ENCODE measurements around the gene KRTAP4-2. TPM values are rescaled to one million over a fixed set of nuclear protein-coding genes. Genes with fewer than 3 reads are reported as not detected.
A peak's percentile ranks its signal among the peaks of the same experiment; 100 is the strongest.
"Not testable (repeated sequence)": the region's sequence is repeated elsewhere in the genome, so short reads cannot be mapped to it uniquely, and the experiment has no call there.

Gene KRTAP4-2
- total RNA-seq, 1 donor from 2014 or later = not detected

DNA sequence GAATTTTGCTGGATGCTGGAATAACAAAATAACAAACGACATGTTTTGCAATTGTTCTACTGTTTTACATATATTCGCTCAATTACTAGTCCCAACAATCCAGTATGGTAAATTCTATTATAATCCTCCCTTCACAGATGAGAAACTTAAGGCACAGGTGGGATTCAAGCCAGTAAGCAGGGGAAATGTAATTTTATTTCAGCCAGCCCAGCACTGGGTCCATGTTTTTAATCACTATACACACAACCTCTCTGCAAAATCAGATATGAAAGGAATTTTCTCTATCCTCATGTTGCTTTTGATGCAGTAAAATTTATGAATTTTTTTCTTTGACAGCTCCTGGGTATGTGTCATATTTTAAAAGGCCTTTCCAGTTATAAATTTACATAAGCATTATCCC is 32.8 kb downstream of the KRTAP4-2 start:
- H3K27ac ChIP-seq = no peak overlapping the region
- TF ChIP-seq, protein P1, sequence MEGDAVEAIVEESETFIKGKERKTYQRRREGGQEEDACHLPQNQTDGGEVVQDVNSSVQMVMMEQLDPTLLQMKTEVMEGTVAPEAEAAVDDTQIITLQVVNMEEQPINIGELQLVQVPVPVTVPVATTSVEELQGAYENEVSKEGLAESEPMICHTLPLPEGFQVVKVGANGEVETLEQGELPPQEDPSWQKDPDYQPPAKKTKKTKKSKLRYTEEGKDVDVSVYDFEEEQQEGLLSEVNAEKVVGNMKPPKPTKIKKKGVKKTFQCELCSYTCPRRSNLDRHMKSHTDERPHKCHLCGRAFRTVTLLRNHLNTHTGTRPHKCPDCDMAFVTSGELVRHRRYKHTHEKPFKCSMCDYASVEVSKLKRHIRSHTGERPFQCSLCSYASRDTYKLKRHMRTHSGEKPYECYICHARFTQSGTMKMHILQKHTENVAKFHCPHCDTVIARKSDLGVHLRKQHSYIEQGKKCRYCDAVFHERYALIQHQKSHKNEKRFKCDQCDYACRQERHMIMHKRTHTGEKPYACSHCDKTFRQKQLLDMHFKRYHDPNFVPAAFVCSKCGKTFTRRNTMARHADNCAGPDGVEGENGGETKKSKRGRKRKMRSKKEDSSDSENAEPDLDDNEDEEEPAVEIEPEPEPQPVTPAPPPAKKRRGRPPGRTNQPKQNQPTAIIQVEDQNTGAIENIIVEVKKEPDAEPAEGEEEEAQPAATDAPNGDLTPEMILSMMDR (IDR thresholded peaks at IDR 0.05) = no peak
- no peaks in the 10 kb centered on the region for H3K36me3 ChIP-seq
- intact Hi-C loops (cut with DNase I) = no loop called here
- DNase-seq = no peak
- H3K27me3 ChIP-seq (ENCODE audit: low read depth) = no peaks in the 10 kb centered on the region
- H3K4me3 ChIP-seq = no peak overlapping the region
- peaks cover 14% of the 10 kb centered on the region for H3K9me3 ChIP-seq
- ATAC-seq = no peak
- no peaks in the 10 kb centered on the region for H3K4me1 ChIP-seq

GRCh38 chr17:41144846-41145245 is 33.2 kb downstream of the KRTAP4-2 start:
- intact Hi-C loops (cut with DNase I) = no loop called here
- no peak overlapping the region for H3K27ac ChIP-seq
- no peak overlapping the region for H3K4me3 ChIP-seq
- peaks cover 14% of the 10 kb centered on the region for H3K9me3 ChIP-seq
- ATAC-seq = no peak
- no peaks in the 10 kb centered on the region for H3K4me1 ChIP-seq
- no peak for DNase-seq
- no peaks in the 10 kb centered on the region for H3K27me3 ChIP-seq (ENCODE audit: low read depth)
- TF ChIP-seq, protein P1 (IDR thresholded peaks at IDR 0.05) = no peak
- H3K36me3 ChIP-seq = no peaks in the 10 kb centered on the region

GRCh38 chr17:41141361-41141760 is 36.7 kb downstream of the KRTAP4-2 start:
- TF ChIP-seq, protein P1 (IDR thresholded peaks at IDR 0.05) = no peak
- Histone ChIP-seq H3K27me3 (ENCODE audit: low read depth) (no peaks in the 10 kb centered on the region), H3K4me1 (no peaks in the 10 kb centered on the region), H3K27ac (no peak overlapping the region), H3K9me3 (peaks cover 14% of the 10 kb centered on the region), H3K36me3 (no peaks in the 10 kb centered on the region), H3K4me3 (no peak overlapping the region)
- intact Hi-C loops (cut with DNase I) = no loop called here
- DNase-seq (no peak), ATAC-seq (no peak)

DNA sequence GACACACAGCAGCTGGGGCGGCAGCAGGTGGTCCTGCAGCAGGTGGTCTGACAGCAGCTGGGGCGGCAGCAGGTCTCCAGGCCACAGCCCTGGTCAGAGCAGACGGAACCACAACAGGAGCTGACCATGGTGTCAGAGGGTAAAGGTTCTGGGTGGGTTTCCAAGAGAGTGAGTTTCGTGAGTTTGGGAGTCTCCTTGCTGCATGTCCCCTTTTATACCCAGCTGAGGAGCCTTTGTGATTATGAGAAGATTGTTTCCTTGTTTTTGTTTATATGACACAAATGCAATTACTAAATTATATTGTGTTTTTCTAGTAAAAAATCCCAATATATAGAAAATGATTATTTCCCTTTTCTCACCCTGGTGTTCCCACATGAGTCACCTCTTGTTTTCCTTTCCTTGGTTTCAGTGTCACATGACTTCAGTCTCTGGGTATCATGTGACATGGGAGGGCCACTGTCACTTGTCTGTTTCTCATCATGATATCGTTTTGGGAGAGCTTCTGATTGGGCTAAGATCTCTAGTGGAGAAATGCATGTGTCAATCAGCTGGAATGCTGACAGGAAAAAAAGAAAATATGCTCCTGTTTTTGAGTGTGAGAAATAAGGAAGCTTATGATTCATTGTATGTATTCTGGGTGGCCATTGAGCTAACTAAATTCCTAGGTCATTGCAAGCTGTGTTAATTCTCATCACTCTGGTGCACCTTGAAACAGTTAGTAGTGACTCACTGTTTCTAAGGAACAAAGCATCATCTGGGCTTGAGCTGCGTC is 37.5 kb downstream of the KRTAP4-2 start, which contains the start of gene KRTAP4-6:
Gene KRTAP4-6, minus strand, starts transcription at position 185 of the 772 bp plus-strand sequence. Its CDS starts 57 bp downstream, at position 128.
- no peak for ATAC-seq
- no peaks in the 10 kb centered on the region for H3K4me1 ChIP-seq

DNA sequence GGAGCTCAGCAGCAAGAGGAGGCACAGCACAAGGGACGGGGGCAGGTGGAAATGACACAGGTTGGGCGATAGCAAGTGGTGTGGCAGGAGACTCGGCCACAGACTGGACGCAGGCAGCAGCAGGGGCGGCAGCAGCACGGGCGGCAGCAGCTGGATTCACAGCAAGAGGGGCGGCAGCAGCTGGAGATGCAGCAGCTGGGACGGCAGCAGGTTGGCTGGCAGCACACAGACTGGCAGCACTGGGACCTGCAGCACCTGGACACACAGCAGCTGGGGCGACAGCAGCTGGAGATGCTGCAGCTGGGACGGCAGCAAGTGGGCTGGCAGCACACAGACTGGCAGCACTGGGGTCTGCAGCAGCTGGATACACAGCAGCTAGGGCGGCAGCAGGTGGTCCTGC is 38.2 kb downstream of the KRTAP4-2 start:
- H3K27me3 ChIP-seq (ENCODE audit: low read depth); H3K4me3 ChIP-seq; H3K4me1 ChIP-seq; ATAC-seq; H3K27ac ChIP-seq; intact Hi-C loops (cut with DNase I); H3K36me3 ChIP-seq: not testable (repeated sequence)
- peaks cover 14% of the 10 kb centered on the region for H3K9me3 ChIP-seq
- DNase-seq = peak; percentile 47

More for the DNA sequence above, 37.5 kb downstream of the KRTAP4-2 start, which contains the start of gene KRTAP4-6:
- Histone ChIP-seq H3K9me3 (peaks cover 14% of the 10 kb centered on the region), H3K36me3 (no peaks in the 10 kb centered on the region), H3K4me3 (no peak within 1 kb of the TSS), H3K27me3 (ENCODE audit: low read depth) (no peaks in the 10 kb centered on the region), H3K27ac (no peak within 1 kb of the TSS)
- TF ChIP-seq, protein P1 (IDR thresholded peaks at IDR 0.05) = no peak
- intact Hi-C loops (cut with DNase I) = no loop called here
- no peak for DNase-seq
